GM11168 (cell line): ENCODE data around the gene RSPRY1.
"Not testable (repeated sequence)": the region's sequence is repeated elsewhere in the genome, so short reads cannot be mapped to it uniquely, and the experiment has no call there.

Experiments used
- in situ Hi-C: fragments of 300-500 bp; cut with MboI; formaldehyde crosslinking; loops from one replicate; pipeline ENCODE4 v1.12.0; 2022; ENCODE audit warnings: low sequenced_read_pairs; ENCODE audit not compliant: unreplicated experiment

Gene RSPRY1

GRCh38 chr16:57184887-57185445, 1.2 kb upstream of the RSPRY1 start:
- in situ Hi-C loops, result no loop called here

- in situ Hi-C loops, result no loop called here
Observed at GRCh38 chr16:57185446-57185944, 634 bp upstream of the RSPRY1 start.

GRCh38 chr16:57186872-57187854, 1.0 kb downstream of the RSPRY1 start:
- in situ Hi-C loops, result no loop called here

GRCh38 chr16:57187902-57188710, 2.0 kb downstream of the RSPRY1 start:
- in situ Hi-C loops, result not testable (repeated sequence)

GRCh38 chr16:57188711-57189002, 2.5 kb downstream of the RSPRY1 start:
- in situ Hi-C loops, result no loop called here

- in situ Hi-C loops, result not testable (repeated sequence)
Observed at GRCh38 chr16:57189527-57189926, 3.4 kb downstream of the RSPRY1 start.

- in situ Hi-C loops, result no loop called here
Observed at GRCh38 chr16:57190136-57190535, 4.0 kb downstream of the RSPRY1 start.

- in situ Hi-C loops, result no loop called here
Observed at GRCh38 chr16:57191056-57191571, 5.0 kb downstream of the RSPRY1 start.

GRCh38 chr16:57192146-57192545, 6.0 kb downstream of the RSPRY1 start:
- in situ Hi-C loops, result no loop called here

GRCh38 chr16:57192720-57193486, 6.8 kb downstream of the RSPRY1 start:
- in situ Hi-C loops, result no loop called here

- in situ Hi-C loops, result no loop called here
Observed at GRCh38 chr16:57194512-57194911, 8.4 kb downstream of the RSPRY1 start.

- in situ Hi-C loops, result no loop called here
Observed at GRCh38 chr16:57196286-57196685, 10.2 kb downstream of the RSPRY1 start.

- in situ Hi-C loops, result no loop called here
Observed at GRCh38 chr16:57196753-57197152, 10.6 kb downstream of the RSPRY1 start.

GRCh38 chr16:57200321-57200720, 14.2 kb downstream of the RSPRY1 start:
- in situ Hi-C loops, result not testable (repeated sequence)

GRCh38 chr16:57200926-57201325, 14.8 kb downstream of the RSPRY1 start:
- in situ Hi-C loops, result not testable (repeated sequence)

GRCh38 chr16:57202095-57202886, 16.2 kb downstream of the RSPRY1 start:
- in situ Hi-C loops, result no loop called here

GRCh38 chr16:57203451-57203850, 17.3 kb downstream of the RSPRY1 start:
- in situ Hi-C loops, result no loop called here

- in situ Hi-C loops, result no loop called here
Observed at GRCh38 chr16:57204675-57205074, 18.5 kb downstream of the RSPRY1 start.

- in situ Hi-C loops, result no loop called here
Observed at GRCh38 chr16:57208926-57209325, 22.8 kb downstream of the RSPRY1 start.
